GM18868 (cell line): ENCODE results near the gene NHEJ1.

Experiments
- ATAC-seq: cut with Tn5 transposase; IDR thresholded peaks from one replicate; pipeline ENCODE4 v1.9.1; 2021; ENCODE audit warnings: mild to moderate bottlenecking, moderate library complexity; ENCODE audit not compliant: unreplicated experiment

NHEJ1 gene

GRCh38 chr2:219060821-219061791 is 99.5 kb downstream of the NHEJ1 start, which contains the start of gene IHH:
IHH (minus strand) TSS chr2:219060921; CDS start chr2:219060467, 454 bp downstream.
- ATAC-seq, result no peak

GRCh38 chr2:219059725-219060682 is 100.6 kb downstream of the NHEJ1 start:
- no peak for ATAC-seq

GRCh38 chr2:219059375-219059724 is 101.3 kb downstream of the NHEJ1 start:
- no peak for ATAC-seq

DNA sequence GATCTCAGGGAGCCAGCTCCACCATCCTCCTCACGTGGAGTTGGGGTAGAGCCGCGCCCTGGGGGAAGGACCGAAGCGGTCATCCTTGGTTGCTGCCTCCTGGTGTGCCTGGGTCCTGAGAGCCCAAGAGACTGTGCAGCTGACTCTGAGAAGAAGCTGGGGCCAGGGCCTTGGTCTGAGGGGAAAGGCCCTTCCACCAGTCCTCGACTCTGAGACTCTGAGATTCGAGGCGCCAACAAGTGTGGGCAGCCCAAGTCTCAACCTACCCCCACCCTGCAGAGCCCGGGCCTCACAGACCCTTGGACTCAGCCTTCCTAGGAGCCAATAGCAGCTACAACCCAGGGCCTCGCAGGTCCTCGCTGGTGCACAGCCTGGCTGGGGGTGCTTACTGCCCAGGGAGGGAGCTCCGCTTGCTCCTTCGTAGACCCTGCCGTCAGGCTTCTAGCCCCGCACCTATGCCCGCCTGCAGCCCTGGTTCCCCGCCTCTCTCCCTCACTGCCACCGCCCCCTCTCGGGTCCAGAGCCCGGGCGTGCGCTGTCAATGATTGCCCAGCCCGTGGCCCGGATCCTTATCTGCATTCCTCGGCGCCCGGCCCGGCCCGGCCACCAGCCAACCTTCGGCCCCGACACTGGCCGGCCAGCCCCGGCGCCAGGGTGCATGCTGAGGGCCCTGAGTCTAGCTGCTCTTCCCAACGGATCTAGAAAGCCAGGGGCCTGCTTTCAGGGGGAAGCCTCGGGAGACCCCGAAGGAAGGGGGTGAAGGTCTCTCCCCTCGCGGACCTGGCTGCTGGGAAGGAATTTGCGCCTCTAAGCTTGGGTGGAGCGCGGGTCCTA is 101.9 kb downstream of the NHEJ1 start:
- no peak for ATAC-seq

- ATAC-seq, result peak; percentile 96
Measured at GRCh38 chr2:219057709-219058540, 102.7 kb downstream of the NHEJ1 start.

DNA sequence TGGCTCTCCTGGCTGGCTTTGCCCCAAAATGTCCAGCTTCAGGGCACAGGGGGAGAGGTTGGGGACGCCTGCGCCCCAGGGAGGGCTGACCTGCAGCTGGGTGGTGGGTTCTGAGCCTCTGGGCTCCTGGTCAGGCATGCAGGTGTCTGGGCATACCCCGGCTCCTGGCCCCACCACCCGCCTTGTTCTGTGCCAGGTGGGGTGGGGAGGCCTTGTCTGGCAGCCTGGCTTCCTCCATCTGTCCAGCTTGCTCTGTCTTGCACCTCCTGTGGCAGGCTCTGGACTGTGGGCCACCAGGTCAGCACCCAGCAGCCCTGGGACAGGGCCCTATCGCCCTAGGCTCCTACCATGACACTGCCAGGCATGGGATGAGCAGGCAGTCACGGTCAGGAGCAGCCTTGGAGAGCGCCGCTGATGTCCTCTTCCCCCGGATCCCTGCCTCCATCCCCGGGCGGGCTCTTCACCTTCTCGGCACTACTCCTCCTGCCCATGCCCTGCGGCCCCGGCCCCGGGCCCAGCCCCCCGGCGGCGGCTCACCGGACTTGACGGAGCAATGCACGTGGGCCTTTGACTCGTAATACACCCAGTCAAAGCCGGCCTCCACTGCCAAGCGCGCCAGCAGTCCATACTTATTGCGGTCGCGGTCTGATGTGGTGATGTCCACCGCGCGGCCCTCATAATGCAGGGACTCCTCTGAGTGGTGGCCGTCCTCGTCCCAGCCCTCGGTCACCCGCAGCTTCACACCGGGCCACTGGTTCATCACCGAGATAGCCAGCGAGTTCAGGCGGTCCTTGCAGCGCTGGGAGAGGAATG is 103.5 kb downstream of the NHEJ1 start:
- no peak for ATAC-seq

GRCh38 chr2:219056176-219056895 is 104.3 kb downstream of the NHEJ1 start:
- no peak for ATAC-seq

GRCh38 chr2:219054956-219055903 is 105.4 kb downstream of the NHEJ1 start:
- ATAC-seq, result no peak

DNA sequence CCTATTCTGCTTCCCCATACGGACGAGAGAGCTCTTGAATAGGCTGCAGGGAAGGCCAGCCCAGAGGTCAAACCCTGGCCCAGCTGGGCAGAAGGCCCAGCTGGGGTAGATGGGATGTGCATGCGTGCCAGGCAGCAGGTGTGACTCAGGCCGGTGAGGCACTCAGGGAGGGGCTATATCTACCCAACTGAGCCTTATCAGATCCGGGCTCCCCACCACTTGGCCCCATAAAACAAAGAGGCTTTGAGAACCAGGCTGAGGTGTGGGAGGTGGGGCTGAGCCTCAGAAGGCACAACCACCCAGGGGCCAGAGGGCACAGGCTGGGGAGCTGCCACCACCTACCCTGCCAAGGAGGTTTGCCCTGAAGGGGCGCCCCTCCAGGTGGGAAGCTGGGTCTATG is 111.3 kb downstream of the NHEJ1 start:
- ATAC-seq, result no peak

- ATAC-seq, result no peak
Measured at GRCh38 chr2:219045937-219046550, 114.6 kb downstream of the NHEJ1 start.

DNA sequence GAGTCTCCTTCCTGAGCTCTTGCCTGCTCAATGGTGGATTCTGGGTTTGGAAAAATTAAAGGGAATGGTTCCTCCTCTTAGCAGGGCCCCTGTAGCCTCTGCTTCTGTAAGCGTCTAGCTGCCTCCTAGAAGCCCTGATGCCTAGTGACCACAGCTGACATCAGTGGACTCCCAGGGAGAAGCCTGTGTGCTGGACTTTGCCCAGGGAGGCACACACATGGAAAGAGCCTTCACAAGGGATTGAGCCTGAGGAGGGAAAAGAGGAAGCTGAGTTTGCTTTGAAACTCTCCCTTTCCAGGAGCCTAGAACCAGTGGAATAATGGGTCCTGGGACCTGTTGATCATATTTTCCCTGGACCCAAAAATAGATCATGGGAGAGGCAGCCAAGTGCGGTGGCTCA is 117.9 kb downstream of the NHEJ1 start:
- no peak for ATAC-seq

DNA sequence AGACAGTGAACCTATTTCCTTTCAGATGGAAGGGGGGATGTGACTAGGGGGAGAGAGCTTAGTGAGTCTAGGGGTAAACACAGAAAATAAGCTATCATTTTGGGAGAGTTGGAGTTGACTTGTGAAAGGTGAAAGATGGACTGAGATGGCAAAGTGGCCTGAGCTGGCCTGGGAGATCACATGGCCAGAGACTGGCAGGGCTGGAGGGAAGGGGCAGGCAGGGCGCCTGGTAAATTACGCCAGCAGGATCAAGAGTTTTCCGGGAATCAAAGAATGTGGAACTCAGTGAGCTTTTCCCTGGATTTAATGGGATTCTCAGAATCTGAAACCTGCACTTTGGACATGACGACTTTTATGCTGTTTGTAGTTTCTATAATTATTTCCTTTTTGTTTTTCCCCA is 118.5 kb downstream of the NHEJ1 start:
- ATAC-seq, result no peak

DNA sequence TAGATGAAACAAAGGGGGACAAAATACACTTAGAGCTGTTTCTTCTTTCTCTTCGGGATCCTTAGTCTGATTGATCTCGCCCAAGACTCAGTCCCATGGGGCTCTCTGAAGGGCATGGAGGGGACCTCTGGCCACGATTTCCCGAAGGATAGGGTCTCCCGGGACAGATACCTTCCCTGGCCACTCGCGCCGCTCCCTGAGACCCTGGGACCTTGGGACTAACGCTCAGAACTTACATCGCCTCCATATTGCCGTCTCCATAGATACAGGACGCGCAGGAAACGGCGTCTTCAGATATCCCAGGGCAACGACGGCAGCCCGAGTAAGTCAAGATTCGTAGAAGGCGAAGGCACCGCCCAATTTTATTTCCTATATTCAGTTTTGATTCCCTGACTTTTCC is 119.4 kb downstream of the NHEJ1 start, which contains the start of gene CFAP65:
TSS of gene CFAP65 (minus strand) at position 265 of the 400 bp plus-strand sequence. CDS start 2,468 bp downstream, outside the sequence.
- no peak for ATAC-seq

DNA sequence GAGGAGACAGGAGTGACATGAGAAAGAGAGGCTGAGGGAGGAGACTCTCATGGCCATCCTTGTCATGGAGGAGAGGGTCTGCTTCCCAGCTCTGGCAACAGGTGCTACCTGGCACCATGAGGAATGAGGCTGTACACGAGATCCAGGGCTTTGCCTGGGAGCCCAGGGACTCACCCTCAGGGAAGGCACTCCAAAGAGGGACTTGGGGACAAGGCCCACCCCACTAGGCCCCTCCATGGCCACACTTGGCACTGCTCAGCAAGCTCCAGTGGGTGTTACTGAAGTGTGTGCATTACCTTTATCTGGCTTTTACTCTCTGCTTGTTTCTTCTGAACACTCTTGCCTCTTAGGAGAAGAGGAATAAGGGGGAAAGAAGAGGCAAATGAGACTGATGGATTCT is 122.0 kb downstream of the NHEJ1 start:
- ATAC-seq, result no peak

- no peak for ATAC-seq
Measured at GRCh38 chr2:219037783-219038499, 122.7 kb downstream of the NHEJ1 start.

- ATAC-seq, result no peak
Measured at GRCh38 chr2:219035942-219036341, 124.7 kb downstream of the NHEJ1 start.
